ENCODE data around the gene TP53BP2. TPM values are rescaled to one million over a fixed set of nuclear protein-coding genes. Genes with fewer than 3 reads are reported as not detected.

Gene TP53BP2
- total RNA-seq, 4 donors from 2014 or later, result 16.4 to 33.2 (median 29.2) TPM

DNA sequence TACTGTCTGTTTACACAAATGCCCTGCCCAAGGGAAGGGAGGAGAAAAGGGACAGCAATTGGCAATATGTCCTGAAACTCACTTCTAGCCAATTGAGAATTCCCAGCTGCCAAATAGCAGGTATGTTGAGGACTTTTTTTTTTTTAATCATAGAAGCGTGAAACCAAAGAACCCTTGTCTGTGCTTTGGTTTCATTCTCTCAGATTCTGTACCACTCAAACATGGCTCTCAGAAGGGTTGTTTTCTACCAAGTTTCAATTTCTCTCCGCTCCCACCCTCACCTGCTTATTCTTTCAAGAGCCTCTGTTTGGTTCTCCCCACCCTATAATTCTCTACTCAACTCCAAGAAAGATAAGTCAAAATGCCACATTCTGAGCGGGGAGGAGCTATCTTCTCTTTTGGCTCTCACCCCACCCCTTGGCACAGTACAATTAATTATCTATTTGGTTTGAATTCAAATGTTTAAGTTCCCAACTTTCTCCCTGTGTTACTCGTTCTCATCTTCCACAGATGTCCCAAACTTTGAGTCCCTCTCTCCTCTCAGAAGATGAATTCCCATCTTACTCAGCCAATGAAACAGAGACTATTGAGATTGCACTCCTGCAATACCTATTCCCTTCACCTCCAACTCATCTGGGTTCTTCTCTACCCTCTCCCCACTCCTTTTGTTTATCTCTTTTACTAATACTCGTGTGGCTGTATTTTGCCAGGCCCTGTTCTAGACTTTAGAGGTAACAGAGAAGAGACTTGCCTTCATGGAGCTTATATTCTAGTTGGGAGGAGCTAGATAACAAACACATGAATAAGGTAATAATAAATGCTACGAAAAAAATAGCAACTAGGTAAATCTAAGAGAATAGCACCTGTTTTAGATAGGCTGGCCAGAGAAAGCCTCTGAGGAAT lies 3.9 kb upstream of the TP53BP2 start:
- no peak for DNase-seq
- no peak overlapping the region for H3K27ac ChIP-seq
- no peak for TF ChIP-seq POLR2A (IDR thresholded peaks at IDR 0.05)
- TF ChIP-seq CTCF (IDR thresholded peaks at IDR 0.05), result no peak
- H3K36me3 ChIP-seq, result no peaks in the 10 kb centered on the region
- no peaks in the 10 kb centered on the region for H3K27me3 ChIP-seq
- WGBS, 2 donors, result 71 to 83% methylated on average over 6 of the region's 6 CpGs
- peaks cover 9 to 21% (median 12%) of the 10 kb centered on the region in 3 donors for H3K4me1 ChIP-seq
- H3K9me3 ChIP-seq, result no peaks in the 10 kb centered on the region
- no peak overlapping the region for H3K4me3 ChIP-seq
- intact Hi-C loops (cut with DNase I), result no loop called here

DNA sequence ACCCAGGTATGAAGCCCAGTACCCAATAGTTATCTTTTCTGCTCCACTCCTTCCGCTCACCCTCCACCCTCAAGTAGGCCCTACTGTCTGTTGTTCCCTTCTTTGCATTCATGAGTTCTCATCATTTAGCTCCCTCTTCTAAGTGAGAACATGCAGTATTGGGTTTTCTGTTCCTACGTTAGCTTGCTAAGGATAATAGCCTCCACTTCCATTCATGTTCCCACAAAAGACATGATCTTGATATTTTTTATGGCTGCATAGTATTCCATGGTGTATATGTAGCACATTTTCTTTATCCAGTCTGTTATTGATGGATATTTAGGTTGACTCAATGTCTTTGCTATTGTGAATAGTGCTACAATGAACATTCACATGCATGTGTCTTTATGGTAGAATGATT lies 2.8 kb upstream of the TP53BP2 start:
- Histone ChIP-seq H3K36me3 (no peaks in the 10 kb centered on the region), H3K4me1 (peaks cover 12 to 32% (median 14%) of the 10 kb centered on the region in 3 donors), H3K4me3 (no peak overlapping the region), H3K27ac (no peak overlapping the region), H3K27me3 (no peaks in the 10 kb centered on the region), H3K9me3 (no peaks in the 10 kb centered on the region)
- intact Hi-C loops (cut with DNase I), result no loop called here
- WGBS, 2 donors, result 89 to 95% methylated on average over 2 of the region's 2 CpGs
- DNase-seq, result no peak
- TF ChIP-seq CTCF (IDR thresholded peaks at IDR 0.05) (no peak), POLR2A (IDR thresholded peaks at IDR 0.05) (no peak)

GRCh38 chr1:223847781-223848345 lies 2.1 kb upstream of the TP53BP2 start:
- intact Hi-C loops (cut with DNase I), result no loop called here
- 89 to 97% methylated on average over 4 of the region's 4 CpGs for WGBS, 2 donors

DNA sequence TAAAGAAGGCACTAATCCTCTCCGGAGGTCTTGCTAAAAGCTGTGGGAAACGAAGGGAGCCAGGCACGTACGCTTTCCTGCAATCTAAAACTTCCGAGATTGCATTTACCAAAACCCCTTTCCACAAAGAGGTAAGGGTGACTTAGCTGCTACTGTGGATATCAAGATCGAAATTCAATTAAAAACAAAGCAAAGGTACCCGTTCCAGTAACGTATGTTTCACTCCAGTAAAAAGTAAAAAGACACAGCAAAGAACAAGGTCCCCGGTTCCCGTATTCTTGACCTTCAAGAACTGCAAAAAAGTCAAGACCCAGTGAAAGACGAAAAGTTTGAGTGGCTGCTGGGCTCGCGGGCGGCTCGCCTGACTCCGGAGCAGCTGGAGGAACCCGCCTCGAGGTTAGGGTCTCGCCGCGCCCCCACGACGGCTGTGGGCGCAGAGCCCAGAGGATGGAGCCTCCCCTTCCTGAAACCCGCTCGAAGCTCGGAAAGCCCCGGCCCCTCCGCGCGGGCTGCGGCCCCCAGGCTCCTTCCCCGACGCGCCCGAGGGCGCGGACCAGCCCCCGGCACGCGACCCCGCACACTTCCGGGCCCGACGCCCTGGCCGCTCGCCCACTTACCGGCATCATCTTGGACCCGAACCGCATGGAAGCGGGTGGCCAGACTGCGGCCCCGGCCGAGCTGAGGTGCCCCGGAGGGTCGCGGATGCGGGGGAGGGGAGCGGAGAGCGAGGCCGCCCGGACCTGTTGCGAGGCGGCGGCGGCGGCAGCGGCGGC lies 524 bp downstream of the TP53BP2 start:
- Histone ChIP-seq H3K27ac (peak overlapping the region; percentile 94 to 99 (median 99)), H3K4me3 (peak overlapping the region; percentile 71 to 96 (median 89)), H3K4me1 (peaks cover 12 to 60% (median 17%) of the 10 kb centered on the region in 3 donors), H3K36me3 (no peaks in the 10 kb centered on the region), H3K27me3 (no peaks in the 10 kb centered on the region), H3K9me3 (no peaks in the 10 kb centered on the region)
- TF ChIP-seq CTCF (IDR thresholded peaks at IDR 0.05) (no peak), POLR2A (IDR thresholded peaks at IDR 0.05) (no peak)
- 0 to 1% methylated on average over 20 of the region's 69 CpGs for WGBS, 2 donors
- intact Hi-C loops (cut with DNase I), result no loop called here
- peak; percentile 53 for DNase-seq

More at GRCh38 chr1:223847781-223848345, 2.1 kb upstream of the TP53BP2 start:
- Histone ChIP-seq H3K27me3 (no peaks in the 10 kb centered on the region), H3K4me3 (no peak overlapping the region), H3K4me1 (peaks cover 12 to 38% (median 14%) of the 10 kb centered on the region in 3 donors), H3K36me3 (no peaks in the 10 kb centered on the region), H3K27ac (no peak overlapping the region), H3K9me3 (no peaks in the 10 kb centered on the region)
- no peak for DNase-seq
- TF ChIP-seq POLR2A (IDR thresholded peaks at IDR 0.05), result no peak
- no peak for TF ChIP-seq CTCF (IDR thresholded peaks at IDR 0.05)

GRCh38 chr1:223844787-223845036 lies 1.0 kb downstream of the TP53BP2 start:
- H3K27ac ChIP-seq, result peak overlapping the region; percentile 94 to 99 (median 99)
- H3K36me3 ChIP-seq, result no peaks in the 10 kb centered on the region
- no peak for TF ChIP-seq CTCF (IDR thresholded peaks at IDR 0.05)
- no peak for TF ChIP-seq POLR2A (IDR thresholded peaks at IDR 0.05)
- no peaks in the 10 kb centered on the region for H3K27me3 ChIP-seq
- intact Hi-C loops (cut with DNase I), result no loop called here
- 0 to 2% methylated on average over 2 to 8 of the region's 9 CpGs for WGBS, 2 donors
- H3K9me3 ChIP-seq, result no peaks in the 10 kb centered on the region
- peak overlapping the region; percentile 71 to 96 (median 89) for H3K4me3 ChIP-seq
- no peak for DNase-seq
- H3K4me1 ChIP-seq, result peaks cover 12 to 61% (median 17%) of the 10 kb centered on the region in 3 donors
